ENCODE data around the gene LRMDA.
"Not testable (repeated sequence)": the region's sequence is repeated elsewhere in the genome, so short reads cannot be mapped to it uniquely, and the experiment has no call there.

Gene LRMDA

GRCh38 chr10:75761289-75761688, 329.9 kb downstream of the LRMDA start:
- no peak for DNase-seq

- DNase-seq, result no peak
Measured at GRCh38 chr10:75762431-75762802, 331.0 kb downstream of the LRMDA start.

GRCh38 chr10:75763652-75764051, 332.2 kb downstream of the LRMDA start:
- DNase-seq, result no peak

- no peak for DNase-seq
Measured at GRCh38 chr10:75764974-75765788, 333.8 kb downstream of the LRMDA start.

- no peak for DNase-seq
Measured at GRCh38 chr10:75765789-75766096, 334.3 kb downstream of the LRMDA start.

- no peak for DNase-seq
Measured at GRCh38 chr10:75766106-75766505, 334.7 kb downstream of the LRMDA start.

- not testable (repeated sequence) for DNase-seq
Measured at GRCh38 chr10:75766752-75767151, 335.3 kb downstream of the LRMDA start.

- DNase-seq, result no peak
Measured at GRCh38 chr10:75770626-75771081, 339.2 kb downstream of the LRMDA start.

- no peak for DNase-seq
Measured at GRCh38 chr10:75771606-75772005, 340.2 kb downstream of the LRMDA start.

- DNase-seq, result peak; percentile 32
Measured at GRCh38 chr10:75772153-75772887, 340.9 kb downstream of the LRMDA start.

- peak; percentile 13 for DNase-seq
Measured at GRCh38 chr10:75773231-75773780, 341.9 kb downstream of the LRMDA start.

- DNase-seq, result no peak
Measured at GRCh38 chr10:75773813-75774782, 342.7 kb downstream of the LRMDA start.

GRCh38 chr10:75774783-75775490, 343.5 kb downstream of the LRMDA start:
- DNase-seq, result no peak

GRCh38 chr10:75776738-75777504, 345.5 kb downstream of the LRMDA start:
- DNase-seq, result no peak

- no peak for DNase-seq
Measured at GRCh38 chr10:75778665-75779064, 347.2 kb downstream of the LRMDA start.

GRCh38 chr10:75779276-75779675, 347.9 kb downstream of the LRMDA start:
- DNase-seq, result no peak

- no peak for DNase-seq
Measured at GRCh38 chr10:75782463-75783248, 351.2 kb downstream of the LRMDA start.

- no peak for DNase-seq
Measured at GRCh38 chr10:75788394-75789205, 357.2 kb downstream of the LRMDA start.

GRCh38 chr10:75793848-75794247, 362.4 kb downstream of the LRMDA start:
- DNase-seq, result no peak

GRCh38 chr10:75801121-75801520, 369.7 kb downstream of the LRMDA start:
- DNase-seq, result no peak

Measured in activated CD4-positive, alpha-beta T cell treated with anti-CD3 and anti-CD28 coated beads, Interleukin-10, Interleukin-2, amounts not matched to agents 100 ng/mL and 50 ng/mL, durations not matched to agents 16 hours and 8 hours (primary cell).